Panc1 (cell line): Measurements from ENCODE around the gene NPR3.

ENCODE experiments used
- POLR2AphosphoS5 ChIP-seq: IDR thresholded peaks from 2 replicates; pipeline ENCODE4 v1.6.1; 2012; ENCODE audit warnings: mild to moderate bottlenecking, low read depth, low read length, moderate library complexity
- SIN3A ChIP-seq: IDR thresholded peaks from 2 replicates; pipeline ENCODE4 v1.6.1; 2012; ENCODE audit warnings: low read depth, mild to moderate bottlenecking, low read length, moderate library complexity, borderline replicate concordance; ENCODE audit not compliant: insufficient read depth
- TF ChIP-seq, protein P1 (sequence below): fragments of 450-650 bp; IDR thresholded peaks from 2 replicates; pipeline ENCODE4 v1.5.1; 2017; ENCODE audit warnings: mild to moderate bottlenecking

- TF ChIP-seq, protein P1, sequence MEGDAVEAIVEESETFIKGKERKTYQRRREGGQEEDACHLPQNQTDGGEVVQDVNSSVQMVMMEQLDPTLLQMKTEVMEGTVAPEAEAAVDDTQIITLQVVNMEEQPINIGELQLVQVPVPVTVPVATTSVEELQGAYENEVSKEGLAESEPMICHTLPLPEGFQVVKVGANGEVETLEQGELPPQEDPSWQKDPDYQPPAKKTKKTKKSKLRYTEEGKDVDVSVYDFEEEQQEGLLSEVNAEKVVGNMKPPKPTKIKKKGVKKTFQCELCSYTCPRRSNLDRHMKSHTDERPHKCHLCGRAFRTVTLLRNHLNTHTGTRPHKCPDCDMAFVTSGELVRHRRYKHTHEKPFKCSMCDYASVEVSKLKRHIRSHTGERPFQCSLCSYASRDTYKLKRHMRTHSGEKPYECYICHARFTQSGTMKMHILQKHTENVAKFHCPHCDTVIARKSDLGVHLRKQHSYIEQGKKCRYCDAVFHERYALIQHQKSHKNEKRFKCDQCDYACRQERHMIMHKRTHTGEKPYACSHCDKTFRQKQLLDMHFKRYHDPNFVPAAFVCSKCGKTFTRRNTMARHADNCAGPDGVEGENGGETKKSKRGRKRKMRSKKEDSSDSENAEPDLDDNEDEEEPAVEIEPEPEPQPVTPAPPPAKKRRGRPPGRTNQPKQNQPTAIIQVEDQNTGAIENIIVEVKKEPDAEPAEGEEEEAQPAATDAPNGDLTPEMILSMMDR: peak; percentile 31
- TF ChIP-seq SIN3A (no peak), POLR2AphosphoS5 (no peak)
Measured at GRCh38 chr5:32794086-32794485, 83.0 kb downstream of the NPR3 start.
